Astrocyte of the hippocampus (primary cell): ENCODE results near the gene SHOX.
"Not testable (repeated sequence)": the region's sequence is repeated elsewhere in the genome, so short reads cannot be mapped to it uniquely, and the experiment has no call there.

ENCODE experiments used
- DNase-seq: peaks from one replicate; pipeline ENCODE4 v3.0.0; 2011; ENCODE audit warnings: low read depth, low spot score

Gene SHOX

DNA sequence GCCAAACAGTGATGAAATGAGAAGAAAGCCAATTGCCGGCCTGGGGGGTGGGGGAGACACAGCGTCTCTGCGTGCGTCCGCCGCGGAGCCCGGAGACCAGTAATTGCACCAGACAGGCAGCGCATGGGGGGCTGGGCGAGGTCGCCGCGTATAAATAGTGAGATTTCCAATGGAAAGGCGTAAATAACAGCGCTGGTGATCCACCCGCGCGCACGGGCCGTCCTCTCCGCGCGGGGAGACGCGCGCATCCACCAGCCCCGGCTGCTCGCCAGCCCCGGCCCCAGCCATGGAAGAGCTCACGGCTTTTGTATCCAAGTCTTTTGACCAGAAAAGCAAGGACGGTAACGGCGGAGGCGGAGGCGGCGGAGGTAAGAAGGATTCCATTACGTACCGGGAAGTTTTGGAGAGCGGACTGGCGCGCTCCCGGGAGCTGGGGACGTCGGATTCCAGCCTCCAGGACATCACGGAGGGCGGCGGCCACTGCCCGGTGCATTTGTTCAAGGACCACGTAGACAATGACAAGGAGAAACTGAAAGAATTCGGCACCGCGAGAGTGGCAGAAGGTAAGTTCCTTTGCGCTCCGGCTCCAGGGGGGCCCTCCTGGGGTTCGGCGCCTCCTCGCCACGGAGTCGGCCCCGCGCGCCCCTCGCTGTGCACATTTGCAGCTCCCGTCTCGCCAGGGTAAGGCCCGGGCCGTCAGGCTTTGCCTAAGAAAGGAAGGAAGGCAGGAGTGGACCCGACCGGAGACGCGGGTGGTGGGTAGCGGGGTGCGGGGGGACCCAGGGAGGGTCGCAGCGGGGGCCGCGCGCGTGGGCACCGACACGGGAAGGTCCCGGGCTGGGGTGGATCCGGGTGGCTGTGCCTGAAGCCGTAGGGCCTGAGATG, at the start of gene SHOX:
Gene SHOX (plus strand): TSS at position 180 of the 885 bp plus-strand sequence. CDS start 107 bp downstream, at position 287.
- DNase-seq = no peak

DNA sequence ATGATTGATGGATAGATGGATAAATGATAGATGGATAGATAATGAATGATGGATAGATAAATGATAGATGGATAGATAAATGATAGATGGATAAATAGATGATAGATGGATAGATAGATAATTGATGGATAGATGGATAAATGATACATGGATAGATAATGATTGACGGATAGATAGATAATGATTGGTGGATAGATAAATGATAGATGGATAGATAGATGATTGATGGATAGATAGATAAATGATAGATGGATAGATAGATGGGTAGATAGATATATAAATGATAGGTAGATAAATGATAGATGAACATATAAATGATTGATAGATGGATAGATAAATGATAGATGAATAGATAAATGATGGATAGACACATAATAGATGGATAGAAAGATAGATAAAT, 49.5 kb upstream of the SHOX start:
- no peak for DNase-seq

DNA sequence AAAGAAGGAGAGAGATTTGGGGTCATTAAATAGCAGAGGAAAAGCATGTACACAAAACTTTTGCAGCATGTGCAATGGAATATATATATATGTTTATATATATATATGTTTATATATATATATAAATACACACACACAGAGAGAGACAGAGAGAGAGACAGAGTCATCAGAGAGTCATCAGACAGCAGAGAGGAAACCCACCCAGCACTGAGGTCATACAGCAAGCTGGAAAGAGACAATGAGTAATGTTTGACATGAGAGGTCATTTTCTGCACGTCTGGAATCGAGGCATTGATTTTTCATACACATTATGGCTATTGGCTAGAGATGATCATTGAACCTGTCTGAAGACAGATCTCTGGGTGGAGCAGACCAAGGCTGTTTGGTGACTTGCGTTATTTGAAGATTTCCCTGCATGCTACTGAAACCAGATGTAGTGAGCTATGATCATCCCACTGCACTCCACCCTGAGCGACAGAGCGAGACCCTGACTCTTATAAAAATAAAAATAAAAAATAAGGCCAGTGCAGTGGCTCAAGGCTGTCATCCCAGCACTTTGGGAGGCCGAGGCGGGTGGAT, 48.8 kb upstream of the SHOX start:
- no peak for DNase-seq

DNA sequence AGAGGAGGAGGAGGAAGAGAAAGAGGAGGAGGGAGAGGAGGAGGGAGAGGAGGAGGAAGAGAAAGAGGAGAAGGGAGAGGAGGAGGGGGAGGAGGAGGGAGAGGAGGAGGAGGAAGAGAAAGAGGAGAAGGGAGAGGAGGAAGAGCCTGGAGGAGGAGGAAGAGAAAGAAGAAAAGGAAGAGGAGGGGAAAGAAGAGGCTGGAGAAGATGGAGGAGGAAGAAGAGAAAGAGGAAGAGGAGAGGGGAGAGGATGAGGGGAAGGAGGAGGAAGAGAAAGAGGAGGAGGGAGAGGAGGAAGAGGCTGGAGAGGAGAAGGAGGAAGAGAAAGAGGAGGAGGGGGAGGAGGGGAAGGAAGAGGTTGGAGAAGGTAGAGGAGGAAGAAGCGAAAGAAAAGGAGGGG, 46.0 kb upstream of the SHOX start:
- no peak for DNase-seq

DNA sequence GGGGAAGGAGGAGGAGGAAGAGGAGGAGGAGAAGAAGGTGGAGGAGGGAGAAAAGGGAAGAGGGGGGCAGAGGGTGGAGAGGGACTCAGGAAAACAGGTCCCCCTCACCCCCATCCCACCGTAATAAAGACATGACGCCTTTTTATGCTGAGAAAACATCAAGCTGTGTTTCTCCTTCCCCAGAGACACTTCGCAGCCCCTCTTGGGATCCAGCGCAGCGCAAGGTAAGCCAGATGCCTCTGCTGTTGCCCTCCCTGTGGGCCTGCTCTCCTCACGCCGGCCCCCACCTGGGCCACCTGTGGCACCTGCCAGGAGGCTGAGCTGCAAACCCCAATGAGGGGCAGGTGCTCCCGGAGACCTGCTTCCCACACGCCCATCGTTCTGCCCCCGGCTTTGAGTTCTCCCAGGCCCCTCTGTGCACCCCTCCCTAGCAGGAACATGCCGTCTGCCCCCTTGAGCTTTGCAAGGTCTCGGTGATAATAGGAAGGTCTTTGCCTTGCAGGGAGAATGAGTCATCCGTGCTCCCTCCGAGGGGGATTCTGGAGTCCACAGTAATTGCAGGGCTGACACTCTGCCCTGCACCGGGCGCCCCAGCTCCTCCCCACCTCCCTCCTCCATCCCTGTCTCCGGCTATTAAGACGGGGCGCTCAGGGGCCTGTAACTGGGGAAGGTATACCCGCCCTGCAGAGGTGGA, 45.3 kb upstream of the SHOX start:
- DNase-seq = no peak

DNA sequence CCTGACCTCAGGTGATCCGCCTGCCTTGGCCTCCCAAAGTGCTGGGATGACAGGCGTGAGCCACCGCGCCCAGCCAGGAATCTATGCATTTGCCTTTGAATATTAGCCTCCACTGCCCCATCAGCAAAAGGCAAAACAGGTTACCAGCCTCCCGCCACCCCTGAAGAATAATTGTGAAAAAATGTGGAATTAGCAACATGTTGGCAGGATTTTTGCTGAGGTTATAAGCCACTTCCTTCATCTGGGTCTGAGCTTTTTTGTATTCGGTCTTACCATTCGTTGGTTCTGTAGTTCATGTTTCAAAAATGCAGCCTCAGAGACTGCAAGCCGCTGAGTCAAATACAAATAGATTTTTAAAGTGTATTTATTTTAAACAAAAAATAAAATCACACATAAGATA, 44.2 kb upstream of the SHOX start:
- no peak for DNase-seq

DNA sequence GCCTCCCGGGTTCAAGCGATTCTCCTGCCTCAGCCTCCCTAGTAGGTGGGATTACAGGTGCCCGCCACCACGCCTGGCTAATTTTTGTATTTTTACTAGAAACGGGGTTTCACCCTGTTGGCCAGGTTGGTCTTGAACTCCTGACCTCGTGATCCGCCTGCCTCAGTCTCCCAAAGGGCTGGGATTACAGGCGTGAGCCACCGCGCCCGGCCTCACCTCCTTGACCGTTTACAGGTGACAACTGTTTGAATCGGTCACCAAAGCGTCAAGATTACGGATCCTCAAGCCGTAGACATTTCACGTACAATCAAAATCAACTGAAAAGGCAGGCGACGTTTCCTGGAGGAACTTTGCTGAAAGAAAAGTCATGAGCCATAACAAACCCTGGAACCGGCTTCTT, 41.3 kb upstream of the SHOX start:
- DNase-seq = not testable (repeated sequence)

DNA sequence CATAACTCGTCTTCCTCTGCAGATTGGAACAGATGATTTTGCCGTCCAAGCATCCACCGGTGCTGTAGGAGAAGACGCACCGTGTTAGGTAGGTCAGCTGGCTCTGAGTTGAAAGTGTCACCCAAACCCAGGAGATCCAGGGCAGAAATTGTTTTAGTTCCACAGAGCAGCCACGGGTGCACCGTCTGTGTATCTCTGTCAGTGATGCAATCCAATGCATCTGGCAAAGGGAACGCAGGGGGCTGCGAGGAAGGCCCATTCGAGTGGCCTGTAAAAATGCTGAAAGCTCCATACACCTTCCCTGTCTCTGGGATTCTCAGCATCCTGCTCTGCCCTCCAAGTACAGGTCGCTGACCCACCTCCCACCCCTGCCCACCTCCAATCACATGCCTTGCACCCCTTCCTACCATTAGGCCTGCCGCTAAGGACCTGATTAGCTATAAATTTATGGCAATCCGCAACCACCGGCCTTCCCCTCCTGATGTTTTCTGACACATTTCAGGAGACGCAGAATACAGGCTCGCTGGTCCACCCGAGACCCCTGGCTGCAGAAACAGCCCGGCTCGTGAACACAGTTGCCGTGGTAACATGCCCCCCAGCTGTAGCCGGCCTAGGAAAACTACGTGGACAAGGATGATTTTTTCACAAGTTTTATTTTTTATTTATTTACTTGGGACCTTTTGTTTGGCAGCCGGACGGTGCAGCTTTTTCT, 39.7 kb upstream of the SHOX start:
- no peak for DNase-seq

DNA sequence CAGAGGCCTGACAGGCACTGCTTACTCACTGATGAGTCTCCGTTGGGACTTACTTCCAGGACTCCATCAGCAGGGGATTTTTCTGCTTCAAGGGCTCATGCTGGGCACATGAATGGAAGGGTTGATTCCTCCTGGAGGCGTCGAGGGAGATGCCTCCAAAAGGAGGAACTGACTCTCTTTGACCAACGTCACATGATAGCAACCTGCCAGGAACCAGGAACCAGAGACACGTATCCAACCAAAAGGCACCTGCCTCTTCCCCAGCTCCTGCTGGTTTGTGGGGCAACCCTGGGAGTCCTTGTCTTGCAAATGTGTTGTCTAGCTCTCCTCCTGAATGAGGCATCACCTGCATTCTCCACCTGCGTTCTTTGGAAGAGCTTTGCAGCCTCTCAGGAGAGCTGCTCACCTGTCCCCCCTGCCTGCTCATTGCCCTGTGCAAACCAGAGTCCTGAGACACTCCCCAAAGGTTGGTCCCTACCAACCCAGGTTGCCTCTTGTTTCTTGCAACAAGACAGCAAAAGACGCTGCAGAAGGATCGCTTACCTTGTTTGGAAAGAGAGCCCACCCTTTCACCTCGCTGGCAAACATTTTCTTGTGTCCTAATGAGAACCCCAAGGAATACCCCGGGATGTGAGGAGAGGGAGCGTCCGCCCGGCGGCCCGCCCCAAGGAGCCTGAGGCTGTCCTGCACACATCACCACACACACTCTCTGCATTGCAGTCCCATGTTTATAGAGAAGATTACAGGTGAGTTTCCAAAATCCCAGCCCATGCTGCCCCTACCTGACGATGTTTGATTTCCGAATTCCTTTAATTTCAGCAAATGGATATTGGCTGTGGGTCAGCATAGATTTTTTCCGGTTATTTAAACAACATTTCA, 30.5 kb upstream of the SHOX start:
- DNase-seq = no peak

DNA sequence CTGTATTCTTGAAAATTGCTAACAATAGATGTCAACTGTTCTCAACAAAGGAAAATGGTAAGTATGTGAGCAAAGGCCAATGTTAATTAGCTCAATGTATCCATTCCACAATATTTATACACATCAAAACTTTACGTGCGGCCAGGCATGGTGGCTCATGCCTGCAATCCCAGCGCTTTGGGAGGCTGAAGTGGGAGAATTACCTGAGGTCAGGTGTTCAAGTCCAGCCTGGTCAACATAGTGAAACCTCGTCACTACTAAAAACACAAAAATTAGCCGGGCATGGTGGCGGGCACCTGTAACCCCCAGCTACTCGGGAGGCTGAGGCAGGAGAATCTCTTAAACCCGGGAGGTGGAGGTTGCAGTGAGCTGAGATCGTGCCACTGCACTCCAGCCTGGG, 27.6 kb upstream of the SHOX start:
- not testable (repeated sequence) for DNase-seq

DNA sequence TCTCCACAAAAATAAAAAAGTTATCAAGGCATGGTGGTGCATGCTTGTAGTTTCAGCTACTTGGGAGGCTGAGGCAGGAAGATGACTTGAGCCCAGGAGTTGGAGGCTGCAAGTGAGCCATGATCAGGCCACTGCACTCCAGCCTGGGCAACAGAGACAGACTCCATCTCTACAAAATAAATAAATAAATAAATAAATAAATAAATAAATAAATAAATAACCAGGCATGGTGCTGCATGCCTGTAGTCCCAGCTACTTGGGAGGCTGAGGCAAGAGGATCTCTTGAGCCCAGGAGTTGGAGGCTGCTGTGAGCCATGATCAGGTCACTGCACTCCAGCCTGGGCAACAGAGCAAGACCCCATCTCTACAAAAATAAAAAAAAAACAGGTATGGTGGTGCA, 26.0 kb upstream of the SHOX start:
- DNase-seq = not testable (repeated sequence)

DNA sequence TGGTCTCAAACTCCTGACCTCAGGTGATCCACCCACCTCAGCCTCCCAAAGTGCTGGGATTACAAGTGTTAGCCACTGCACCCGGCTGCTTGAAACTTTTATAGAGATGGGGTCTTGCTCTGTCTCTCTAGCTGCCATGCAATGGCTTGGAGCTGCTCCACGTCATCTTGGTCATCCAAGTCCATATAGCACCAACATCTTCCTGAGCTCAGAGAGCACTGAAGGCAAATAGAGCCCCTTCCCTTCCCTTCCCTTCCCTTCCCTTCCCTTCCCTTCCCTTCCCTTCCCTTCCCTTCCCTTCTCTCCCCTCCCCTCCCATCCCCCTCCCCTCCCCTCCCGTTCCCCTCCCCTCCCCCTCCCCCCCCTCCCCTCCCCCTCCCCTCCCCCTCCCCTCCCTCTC, 22.5 kb upstream of the SHOX start:
- DNase-seq = not testable (repeated sequence)

DNA sequence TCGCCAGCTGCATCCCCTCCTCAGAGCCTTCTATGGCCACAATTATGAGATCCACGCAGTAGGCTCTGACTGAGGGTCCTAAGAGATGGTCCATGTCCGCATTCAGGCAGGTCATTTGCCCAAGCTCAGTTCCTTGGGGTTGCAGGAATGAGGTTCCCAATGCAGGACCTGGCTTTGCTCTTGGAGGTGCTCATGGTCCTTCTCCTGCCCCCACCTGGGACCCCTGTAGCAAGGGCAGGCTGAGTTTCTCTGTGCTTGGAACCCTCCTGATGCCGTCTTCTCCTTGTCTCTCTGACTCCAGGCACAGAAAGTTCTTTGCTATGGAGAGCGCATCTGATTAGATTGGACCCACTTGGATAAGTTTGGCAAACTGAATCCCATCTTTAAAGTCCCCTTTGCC, 16.5 kb upstream of the SHOX start:
- DNase-seq = no peak

DNA sequence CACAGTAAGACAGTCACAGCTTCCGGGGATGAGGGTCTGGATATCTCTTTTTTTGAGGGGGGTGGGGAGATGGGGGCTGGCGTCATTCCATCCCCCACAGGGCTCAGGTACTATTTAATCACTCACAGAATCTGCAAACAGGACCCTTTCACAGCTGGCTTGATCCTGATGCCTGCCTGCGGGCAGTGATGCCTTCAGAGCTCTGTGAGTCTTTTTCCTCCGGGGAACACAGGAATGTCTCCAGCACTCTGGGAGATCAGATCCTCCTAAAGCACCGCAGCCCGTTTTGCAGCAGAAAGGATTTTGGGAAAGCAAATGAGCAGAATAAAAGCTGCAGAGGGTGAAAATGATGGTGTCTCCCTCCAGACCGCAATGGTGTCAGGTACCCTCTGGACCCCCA, 13.2 kb upstream of the SHOX start:
- no peak for DNase-seq

DNA sequence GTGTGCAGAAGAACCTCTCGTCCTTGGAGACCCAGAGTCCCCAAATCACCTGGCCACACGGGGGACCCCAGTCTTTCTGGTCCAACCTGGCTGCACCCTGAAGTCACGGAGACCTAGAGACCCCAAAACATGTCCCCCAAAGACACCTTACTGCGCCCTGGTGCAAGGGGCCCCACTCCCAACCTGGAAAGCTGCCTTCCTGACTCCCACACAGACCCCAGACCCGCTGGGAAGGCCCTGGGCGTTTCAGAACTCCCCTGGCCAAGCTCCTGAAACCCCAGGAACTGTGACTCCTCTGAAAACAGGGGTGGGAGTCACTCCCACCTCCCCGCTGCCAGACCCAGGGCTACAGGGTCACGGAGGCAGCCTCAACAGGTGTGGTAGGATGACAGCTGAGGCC, 12.7 kb upstream of the SHOX start:
- no peak for DNase-seq

DNA sequence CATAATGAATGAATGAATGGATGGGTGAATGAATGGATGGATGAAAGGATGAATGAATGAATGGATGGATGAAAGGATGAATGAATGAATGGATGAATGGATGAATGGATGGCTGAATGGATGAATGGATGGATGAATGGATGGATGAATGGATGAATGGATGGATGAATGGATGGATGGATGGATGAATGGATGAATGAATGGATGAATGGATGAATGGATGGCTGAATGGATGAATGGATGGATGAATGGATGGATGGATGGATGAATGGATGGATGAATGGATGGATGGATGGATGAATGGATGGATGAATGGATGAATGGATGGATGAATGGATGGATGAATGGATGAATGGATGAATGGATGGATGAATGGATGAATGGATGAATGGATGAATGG, 12.3 kb upstream of the SHOX start:
- DNase-seq = not testable (repeated sequence)

DNA sequence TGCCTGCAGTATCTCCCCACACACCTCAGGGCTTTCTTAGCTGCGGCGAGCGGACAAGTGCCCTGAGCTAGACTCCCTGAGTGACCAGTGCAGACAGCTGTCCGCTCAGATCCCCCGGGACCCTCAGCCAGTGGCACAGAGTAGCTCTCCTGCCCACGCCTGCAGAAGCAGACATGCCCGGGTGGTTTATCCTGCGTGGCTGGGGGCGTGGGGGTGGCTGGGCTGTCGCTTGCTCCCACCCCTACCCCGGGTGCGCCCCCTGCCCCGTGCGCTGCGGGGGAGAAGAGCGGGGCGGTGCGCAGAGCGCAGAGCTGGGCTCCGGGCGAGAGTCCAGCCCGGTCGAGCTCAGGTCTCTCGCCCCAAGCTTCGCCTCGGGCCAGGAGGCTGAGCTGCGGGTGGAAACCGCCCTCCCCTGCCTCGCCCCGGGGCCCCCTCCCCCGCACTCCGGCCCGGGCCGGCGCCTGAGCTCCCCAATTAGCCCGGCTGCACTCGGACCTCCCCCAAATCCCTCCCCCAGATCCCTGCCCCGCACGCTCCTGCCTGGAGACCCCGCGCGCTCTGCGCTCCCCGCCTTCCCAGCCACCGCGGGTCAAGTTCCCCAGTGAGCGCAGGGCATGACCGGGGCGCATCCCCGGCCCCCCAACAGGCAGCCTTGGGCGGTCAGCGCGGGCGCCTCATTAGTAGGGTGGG, 11.7 kb upstream of the SHOX start:
- no peak for DNase-seq

DNA sequence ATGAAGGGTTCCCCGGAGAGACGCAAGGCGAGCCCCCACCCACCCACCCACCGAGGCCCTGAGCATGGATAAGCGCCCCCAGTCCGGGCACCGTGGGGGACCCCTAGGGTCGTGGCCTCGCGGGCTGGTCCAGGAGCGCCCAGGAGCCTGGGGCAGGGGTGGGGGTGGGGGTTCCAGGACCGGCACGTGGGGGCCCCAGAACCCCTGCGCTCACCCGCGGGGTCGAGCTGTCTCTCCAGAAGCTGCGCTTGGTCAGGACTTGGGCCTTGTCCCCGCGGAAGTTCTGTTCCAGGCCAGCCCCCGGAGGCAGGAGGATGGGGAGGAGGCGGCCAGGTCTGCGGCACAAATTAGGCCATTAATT, 11.2 kb upstream of the SHOX start:
- no peak for DNase-seq

DNA sequence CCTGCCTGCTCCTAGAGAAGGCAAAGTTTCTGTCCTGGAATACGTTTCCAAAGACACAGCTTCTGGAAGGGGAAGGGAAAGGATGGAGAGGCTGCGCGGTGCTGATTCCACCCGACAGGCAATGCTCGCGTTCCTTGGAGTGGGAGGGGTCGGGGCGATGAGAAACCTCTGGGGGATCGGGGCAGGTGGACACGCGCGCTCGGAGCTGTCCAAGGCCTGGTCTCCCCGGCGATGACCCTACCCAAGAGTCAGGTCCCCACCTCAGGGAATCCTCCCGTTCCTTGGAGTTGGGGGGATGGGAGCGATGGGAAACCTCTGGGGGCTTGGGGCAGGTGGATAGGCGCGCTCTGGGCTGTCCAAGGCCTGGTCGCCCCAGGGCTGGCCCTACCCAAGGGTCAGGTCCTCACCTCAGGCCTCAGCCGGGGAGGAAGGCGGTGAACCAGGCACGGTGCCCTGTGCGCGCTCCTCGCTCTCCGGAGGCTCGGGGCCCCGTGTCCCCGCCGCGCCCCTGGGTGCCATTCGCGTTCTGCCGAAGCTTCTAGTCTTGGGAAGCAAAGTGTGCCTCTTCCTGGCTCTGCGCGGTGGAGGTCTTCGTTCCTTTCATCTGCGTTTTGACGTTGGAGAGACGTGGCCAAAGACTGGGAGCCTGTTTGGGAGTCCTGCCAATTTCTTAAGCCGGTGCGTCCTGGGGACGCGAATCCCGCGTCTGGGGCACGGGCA, 10.6 kb upstream of the SHOX start:
- no peak for DNase-seq
